NCI-H526 treated with DMSO at 0.1 percent for 48 hours (cell line): ENCODE data around the gene MROH7.

Experiments used
- DNase-seq: peaks from one replicate; lab custom pipeline; 2025; lab: John Stamatoyannopoulos, UW

Gene MROH7

GRCh38 chr1:54741531-54741930 is 99.9 kb downstream of the MROH7 start:
- no peak for DNase-seq

DNA sequence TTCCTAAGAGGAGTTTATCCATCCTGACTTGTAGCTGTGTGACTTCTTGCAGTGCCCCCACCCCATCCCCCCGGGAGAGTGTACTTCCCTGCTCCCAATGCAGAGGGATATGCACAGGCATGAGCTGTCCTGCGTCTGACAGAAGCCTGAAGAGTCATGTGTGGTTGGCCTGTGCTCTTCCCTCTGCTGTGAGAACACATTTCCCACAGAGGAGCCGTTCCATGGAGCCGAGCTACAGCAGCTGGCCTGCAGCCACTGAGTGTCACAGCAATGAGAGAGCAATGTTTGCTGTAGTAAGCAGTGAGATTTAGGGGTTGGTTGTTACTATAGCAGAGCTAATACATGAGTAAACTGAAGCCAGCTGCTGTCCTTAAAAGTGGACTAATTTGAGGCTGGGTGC is 100.7 kb downstream of the MROH7 start:
- DNase-seq = no peak

DNA sequence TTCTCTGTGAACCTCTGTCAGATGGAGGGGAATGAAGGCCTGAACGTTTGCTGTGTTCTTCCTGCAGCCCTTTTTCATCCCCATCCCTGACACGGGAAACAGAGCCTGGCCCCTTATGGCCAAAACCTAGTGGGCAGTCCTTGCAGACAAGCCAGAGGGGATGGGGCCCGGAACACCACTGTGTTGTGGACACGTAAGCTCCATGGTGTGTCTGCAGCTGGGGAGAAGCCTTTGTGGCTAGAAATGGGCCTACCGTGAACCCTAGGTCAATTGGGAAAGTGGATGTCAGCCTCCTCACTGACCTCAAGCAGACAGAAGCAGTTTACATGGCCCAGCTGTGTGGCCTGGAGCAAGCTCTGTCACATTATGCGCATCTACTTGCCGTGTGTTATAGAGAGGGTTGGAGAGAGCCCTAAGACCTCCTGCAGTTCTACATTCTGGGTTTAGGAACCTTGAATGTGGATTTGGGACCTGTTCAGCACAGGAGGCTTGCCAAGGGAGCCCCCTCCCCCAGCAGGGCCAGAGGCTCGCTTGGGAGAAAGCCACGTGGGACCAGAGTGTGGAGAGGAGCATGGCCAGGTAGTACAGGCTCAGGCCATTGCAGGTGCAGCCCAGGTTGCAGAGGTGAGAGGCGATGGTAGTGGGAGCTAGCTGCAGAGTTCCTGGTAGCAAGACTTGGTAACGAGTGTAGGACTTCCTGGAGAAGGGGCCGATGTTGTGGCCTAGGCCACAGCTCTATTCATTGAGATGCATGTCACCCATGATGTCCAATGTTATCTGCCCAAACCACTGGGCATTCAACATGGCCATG is 102.0 kb downstream of the MROH7 start:
- no peak for DNase-seq

GRCh38 chr1:54744696-54745095 is 103.1 kb downstream of the MROH7 start:
- no peak for DNase-seq

- no peak for DNase-seq
These were observed 103.7 kb downstream of the MROH7 start for GRCh38 chr1:54745274-54745673.

- DNase-seq = no peak
These were observed 104.3 kb downstream of the MROH7 start for GRCh38 chr1:54745864-54746263.

DNA sequence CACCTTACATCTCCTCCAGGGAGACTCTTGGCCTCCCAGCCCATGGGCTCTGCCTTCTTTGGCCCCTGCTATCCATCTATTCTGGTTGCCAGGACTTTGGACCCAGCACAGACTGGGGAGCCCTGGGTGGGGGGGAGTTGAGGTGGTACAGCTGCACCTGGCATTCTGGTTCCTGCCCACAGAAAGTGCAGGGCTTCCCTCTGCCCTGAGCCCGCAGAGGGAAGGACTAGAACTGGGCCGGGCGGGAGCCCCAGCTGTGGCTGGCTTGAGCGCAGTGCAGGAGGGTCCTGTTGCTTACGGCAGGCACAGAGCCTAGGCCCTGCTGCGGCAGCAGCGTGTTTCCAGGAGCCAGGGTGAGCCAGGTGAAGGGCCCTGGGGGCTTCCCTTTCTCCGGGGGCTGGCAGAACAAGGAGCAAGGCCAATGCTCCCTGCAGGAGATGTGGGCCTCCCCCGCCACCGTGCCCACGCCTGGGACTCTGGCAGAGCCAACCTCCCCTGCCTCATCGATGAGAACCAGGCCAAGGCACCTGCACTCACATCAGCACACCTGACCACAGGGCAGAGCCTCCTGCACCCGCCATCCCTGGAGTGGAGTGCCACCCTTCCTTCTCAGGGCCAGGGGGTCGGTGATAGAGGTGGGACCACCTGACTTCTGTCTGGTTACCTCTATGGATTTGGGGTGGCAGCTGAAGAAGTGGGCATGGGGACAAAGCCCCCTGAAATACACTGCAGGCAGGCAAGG is 106.7 kb downstream of the MROH7 start:
- DNase-seq = no peak

- DNase-seq = no peak
These were observed 109.0 kb downstream of the MROH7 start for GRCh38 chr1:54750596-54750995.

DNA sequence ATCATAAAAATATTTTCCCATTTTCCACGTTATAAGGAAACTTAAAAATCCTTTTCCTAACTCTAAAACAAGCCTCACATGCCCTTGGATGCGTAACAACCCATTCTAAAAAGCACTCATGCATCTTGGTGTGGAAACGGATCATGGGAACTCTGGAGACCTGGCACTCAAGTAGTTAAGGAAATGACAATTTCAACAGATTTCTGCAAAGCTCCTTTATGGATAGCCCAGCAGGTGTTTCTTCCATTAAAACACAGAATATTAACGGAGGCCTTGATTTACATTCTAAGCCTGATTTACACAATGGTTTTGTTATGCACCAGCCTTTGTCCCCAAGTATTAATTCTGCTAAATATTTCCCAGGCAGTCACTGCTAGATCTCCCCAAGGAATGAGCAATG is 109.8 kb downstream of the MROH7 start:
- no peak for DNase-seq

DNA sequence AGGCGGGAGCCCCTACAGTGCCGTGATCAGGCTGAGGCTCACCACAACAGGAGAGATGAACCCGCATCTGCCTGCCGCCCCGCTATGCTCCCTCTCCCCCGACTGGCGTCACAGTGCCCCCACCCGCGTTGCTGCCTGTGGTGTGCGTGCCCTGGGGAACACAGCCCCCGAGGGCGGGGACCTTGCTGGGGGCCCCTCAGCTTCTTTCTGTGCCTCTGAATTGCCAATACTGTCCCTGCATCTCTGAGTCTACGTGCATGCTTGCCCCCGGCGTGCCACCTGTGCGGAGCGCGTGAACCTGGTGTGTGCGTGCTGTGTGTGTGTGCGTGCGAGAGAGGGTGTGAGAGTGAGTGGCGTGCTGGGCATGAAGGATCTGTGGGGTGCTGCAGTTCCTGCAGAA is 112.5 kb downstream of the MROH7 start:
- DNase-seq = no peak

DNA sequence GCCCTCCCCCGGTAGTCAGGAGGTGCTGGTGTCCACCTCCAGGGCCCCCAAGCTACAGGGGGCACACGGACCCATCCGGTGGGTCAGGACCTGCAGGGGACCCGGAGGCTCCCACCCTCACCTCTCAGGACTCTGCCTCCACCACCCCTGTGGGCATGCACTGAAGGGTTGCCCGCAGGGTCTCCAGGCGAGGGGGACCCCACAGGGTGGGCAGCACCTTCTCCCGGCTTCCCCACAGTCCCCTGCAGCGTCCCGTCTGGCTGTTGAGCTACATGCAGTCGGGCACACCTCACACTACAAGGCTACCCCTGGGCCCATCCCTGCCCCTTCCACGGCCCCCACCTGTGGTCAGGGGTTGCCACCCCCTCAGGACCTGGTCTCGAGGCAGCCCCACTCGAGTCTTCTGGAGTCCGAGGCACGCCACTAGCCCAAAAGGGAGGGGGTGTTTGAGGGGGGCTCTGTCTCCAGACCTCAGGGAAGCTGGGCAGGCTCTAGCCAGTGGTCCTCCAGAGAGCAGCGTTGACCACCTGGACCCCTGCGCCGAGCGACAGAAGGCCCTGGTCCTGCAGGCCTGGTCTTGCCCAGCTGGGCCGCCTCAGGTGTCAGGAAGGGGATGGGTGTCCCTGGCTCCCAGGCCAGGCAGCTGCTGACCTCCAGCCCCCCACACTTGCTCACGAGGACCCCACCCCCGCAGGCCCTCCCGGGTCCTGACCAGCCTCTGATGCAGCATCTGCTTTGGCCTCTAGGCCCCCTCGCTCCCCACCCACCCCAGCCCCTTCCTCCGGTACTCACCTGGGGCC is 113.1 kb downstream of the MROH7 start:
- no peak for DNase-seq

- DNase-seq = no peak
These were observed 116.2 kb downstream of the MROH7 start for GRCh38 chr1:54757833-54758232.

DNA sequence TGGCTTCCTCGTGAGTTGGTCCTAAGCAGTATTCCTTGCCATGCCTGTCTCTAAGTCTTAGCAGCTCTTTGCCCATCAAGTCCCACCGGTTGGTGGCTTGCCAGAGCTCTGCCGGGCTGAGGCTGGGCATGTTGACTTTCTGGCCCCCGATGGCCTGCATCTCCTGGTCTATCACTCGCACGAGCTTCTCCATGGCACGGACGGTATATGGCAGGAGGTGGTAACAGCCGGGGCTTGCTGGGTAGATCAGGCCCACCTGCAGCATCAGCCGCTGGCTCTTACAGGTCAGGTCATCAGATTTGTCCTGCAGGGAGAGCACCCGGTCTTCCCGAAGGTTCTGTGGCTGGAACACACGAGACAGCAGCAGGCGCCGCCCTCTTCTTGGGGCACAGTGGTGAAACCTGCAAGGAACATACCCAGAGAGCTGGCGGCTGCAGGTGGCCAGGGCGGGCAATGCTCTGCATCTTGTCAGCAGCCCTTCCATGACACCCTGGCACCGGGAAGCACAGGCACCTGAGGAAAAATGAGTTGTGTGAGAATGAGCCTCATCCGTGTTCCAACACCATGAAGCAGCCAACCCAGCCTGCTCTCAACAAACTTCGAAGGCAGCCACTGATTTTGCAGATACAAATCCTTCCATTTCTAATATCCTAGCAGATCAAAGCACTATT is 117.2 kb downstream of the MROH7 start:
- DNase-seq = no peak
